ENCODE measurements around the gene DHRS7B. TPM values are rescaled to one million over a fixed set of nuclear protein-coding genes. Genes with fewer than 3 reads are reported as not detected.

DHRS7B gene
- total RNA-seq, 1 donor from 2014 or later: 18.6 TPM

- DNase-seq (no peak), ATAC-seq (no peak)
- intact Hi-C loops (cut with micrococcal nuclease): no loop called here
Measured at GRCh38 chr17:21196126-21196525, 69.4 kb downstream of the DHRS7B start.

- no peak for DNase-seq
- intact Hi-C loops (cut with micrococcal nuclease): no loop called here
- no peak for ATAC-seq
Measured at GRCh38 chr17:21198411-21198810, 71.6 kb downstream of the DHRS7B start.

- intact Hi-C loops (cut with micrococcal nuclease): no loop called here
- DNase-seq (no peak), ATAC-seq (no peak)
Measured at GRCh38 chr17:21199311-21199710, 72.5 kb downstream of the DHRS7B start.

GRCh38 chr17:21199856-21200255, 73.1 kb downstream of the DHRS7B start:
- intact Hi-C loops (cut with micrococcal nuclease): no loop called here
- no peak for DNase-seq
- no peak for ATAC-seq

- intact Hi-C loops (cut with micrococcal nuclease): no loop called here
- ATAC-seq (peak; percentile 29), DNase-seq (no peak)
Measured at GRCh38 chr17:21200590-21201297, 74.0 kb downstream of the DHRS7B start.

GRCh38 chr17:21201298-21201595, 74.5 kb downstream of the DHRS7B start:
- intact Hi-C loops (cut with micrococcal nuclease): no loop called here
- DNase-seq: peak; percentile 54
- peak; percentile 70 for ATAC-seq

- DNase-seq (no peak), ATAC-seq (no peak)
- intact Hi-C loops (cut with micrococcal nuclease): no loop called here
Measured at GRCh38 chr17:21201874-21202273, 75.1 kb downstream of the DHRS7B start.

GRCh38 chr17:21202512-21202911, 75.7 kb downstream of the DHRS7B start:
- ATAC-seq: no peak
- DNase-seq: no peak
- intact Hi-C loops (cut with micrococcal nuclease): no loop called here

GRCh38 chr17:21204935-21205334, 78.2 kb downstream of the DHRS7B start:
- ATAC-seq (no peak), DNase-seq (no peak)
- intact Hi-C loops (cut with micrococcal nuclease): no loop called here

- DNase-seq (no peak), ATAC-seq (no peak)
- intact Hi-C loops (cut with micrococcal nuclease): no loop called here
Measured at GRCh38 chr17:21208352-21208751, 81.6 kb downstream of the DHRS7B start.

- peak; percentile 79 for DNase-seq
- peak; percentile 44 for ATAC-seq
- intact Hi-C loops (cut with micrococcal nuclease): no loop called here
Measured at GRCh38 chr17:21209511-21210175, 82.9 kb downstream of the DHRS7B start.

GRCh38 chr17:21210411-21211076, 83.8 kb downstream of the DHRS7B start:
- ATAC-seq: no peak
- intact Hi-C loops (cut with micrococcal nuclease): no loop called here
- DNase-seq: no peak

GRCh38 chr17:21211825-21212479, 85.2 kb downstream of the DHRS7B start:
- intact Hi-C loops (cut with micrococcal nuclease): no loop called here
- no peak for ATAC-seq
- no peak for DNase-seq

- DNase-seq (no peak), ATAC-seq (no peak)
- intact Hi-C loops (cut with micrococcal nuclease): no loop called here
Measured at GRCh38 chr17:21212826-21213637, 86.3 kb downstream of the DHRS7B start.

GRCh38 chr17:21213638-21214014, 86.9 kb downstream of the DHRS7B start:
- ATAC-seq (peak; percentile 9), DNase-seq (peak; percentile 64)
- intact Hi-C loops (cut with micrococcal nuclease): no loop called here

- intact Hi-C loops (cut with micrococcal nuclease): no loop called here
- ATAC-seq (peak; percentile 93), DNase-seq (peak; percentile 99)
Measured at GRCh38 chr17:21214015-21214776, 87.4 kb downstream of the DHRS7B start, which contains the start of gene TMEM11. Gene TMEM11 (minus strand): TSS chr17:21214161. CDS start chr17:21214152, 9 bp downstream.

GRCh38 chr17:21214777-21215541, 88.2 kb downstream of the DHRS7B start:
- ATAC-seq (peak; percentile 7), DNase-seq (no peak)
- intact Hi-C loops (cut with micrococcal nuclease): no loop called here

- intact Hi-C loops (cut with micrococcal nuclease): no loop called here
- no peak for ATAC-seq
- no peak for DNase-seq
Measured at GRCh38 chr17:21215935-21216334, 89.2 kb downstream of the DHRS7B start.

Measured in left ventricle myocardium superior (tissue), 1 donor.